Vagina (tissue), 2 donors: ENCODE results near the gene NID1.

ENCODE experiments used
- POLR2A ChIP-seq, 2 donors: fragments of 450-650 bp; IDR thresholded peaks; one replicate each; pipeline ENCODE4 v1.6.1; 2017; ENCODE audit warnings: antibody characterized with exemption in 2 of 2, mild to moderate bottlenecking in 2 of 2, moderate library complexity in 2 of 2
- TF ChIP-seq, protein P1 (sequence below), 3 experiments: fragments of 450-650 bp in 2 of 3; fragments of 200-600 bp in 1 of 3; sonication (generic) in 1 of 3; IDR thresholded peaks; one replicate each; pipeline ENCODE4 v1.5.1; 2017 to 2019; ENCODE audit warnings: antibody characterized with exemption in 3 of 3, mild to moderate bottlenecking in 2 of 3, moderate library complexity in 2 of 3

DNA sequence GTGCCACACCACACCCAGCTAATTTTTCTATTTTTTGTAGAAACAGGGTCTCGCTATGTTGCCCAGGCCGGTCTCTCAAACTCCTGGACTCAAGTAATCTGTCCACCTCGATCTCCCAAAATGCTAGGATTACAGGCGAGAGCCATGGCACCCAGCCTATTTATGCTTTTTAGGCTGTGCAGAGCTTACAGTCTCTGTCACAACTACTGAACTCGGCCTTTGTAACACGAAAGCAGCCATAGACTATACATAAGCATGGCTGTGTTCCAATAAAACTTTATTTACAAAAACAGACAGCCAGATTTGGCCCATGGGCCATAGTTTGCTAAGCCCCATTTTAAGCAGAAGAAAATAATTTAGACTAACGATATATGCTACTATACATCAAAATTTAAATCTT, 54.4 kb downstream of the NID1 start:
- TF ChIP-seq, protein P1, sequence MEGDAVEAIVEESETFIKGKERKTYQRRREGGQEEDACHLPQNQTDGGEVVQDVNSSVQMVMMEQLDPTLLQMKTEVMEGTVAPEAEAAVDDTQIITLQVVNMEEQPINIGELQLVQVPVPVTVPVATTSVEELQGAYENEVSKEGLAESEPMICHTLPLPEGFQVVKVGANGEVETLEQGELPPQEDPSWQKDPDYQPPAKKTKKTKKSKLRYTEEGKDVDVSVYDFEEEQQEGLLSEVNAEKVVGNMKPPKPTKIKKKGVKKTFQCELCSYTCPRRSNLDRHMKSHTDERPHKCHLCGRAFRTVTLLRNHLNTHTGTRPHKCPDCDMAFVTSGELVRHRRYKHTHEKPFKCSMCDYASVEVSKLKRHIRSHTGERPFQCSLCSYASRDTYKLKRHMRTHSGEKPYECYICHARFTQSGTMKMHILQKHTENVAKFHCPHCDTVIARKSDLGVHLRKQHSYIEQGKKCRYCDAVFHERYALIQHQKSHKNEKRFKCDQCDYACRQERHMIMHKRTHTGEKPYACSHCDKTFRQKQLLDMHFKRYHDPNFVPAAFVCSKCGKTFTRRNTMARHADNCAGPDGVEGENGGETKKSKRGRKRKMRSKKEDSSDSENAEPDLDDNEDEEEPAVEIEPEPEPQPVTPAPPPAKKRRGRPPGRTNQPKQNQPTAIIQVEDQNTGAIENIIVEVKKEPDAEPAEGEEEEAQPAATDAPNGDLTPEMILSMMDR (IDR thresholded peaks at IDR 0.05) = no peak
- TF ChIP-seq POLR2A (IDR thresholded peaks at IDR 0.05) = no peak
